DND-41 (cell line): ENCODE measurements around the gene DPP6.

ENCODE experiments used
- ATAC-seq: fragments of 200-7000 bp; cut with Tn5 transposase; 3 replicates; pipeline ENCODE4 v1.9.1; 2021; ENCODE audit warnings: low read depth; ENCODE audit not compliant: insufficient read depth
- DNase-seq: peaks from one replicate; pipeline ENCODE4 v3.0.0-alpha.2; 2020
- H2AFZ ChIP-seq: 2 replicates; pipeline ENCODE4 v1.6.0; 2012; ENCODE audit warnings: low read depth, low read length
- H3K27ac ChIP-seq: 2 replicates; pipeline ENCODE4 v1.5.1; 2012; ENCODE audit warnings: low read length, inconsistent platforms
- H3K27me3 ChIP-seq: fragments of 200-600 bp; sonication (generic); 2 replicates; pipeline ENCODE4 v1.6.0; 2012; ENCODE audit warnings: low read length, mild to moderate bottlenecking, inconsistent platforms; ENCODE audit not compliant: insufficient read depth, poor library complexity
- H3K36me3 ChIP-seq: 2 replicates; pipeline ENCODE4 v1.5.1; 2012; ENCODE audit warnings: low read length, inconsistent platforms; ENCODE audit not compliant: insufficient read depth
- H3K4me1 ChIP-seq: 2 replicates; pipeline ENCODE4 v1.5.1; 2012; ENCODE audit warnings: mild to moderate bottlenecking, low read length; ENCODE audit not compliant: insufficient read depth
- H3K4me2 ChIP-seq: 2 replicates; pipeline ENCODE4 v1.6.0; 2012; ENCODE audit warnings: mild to moderate bottlenecking, moderate library complexity, low read length, inconsistent platforms; ENCODE audit not compliant: insufficient read depth
- H3K4me3 ChIP-seq, 2 experiments: fragments of 200-600 bp in 1 of 2; shearing (Covaris generic) in 1 of 2; 2 replicates each; pipeline ENCODE4 v1.5.1; 2012 to 2016; ENCODE audit warnings: inconsistent platforms in 2 of 2, low read length in 2 of 2, mild to moderate bottlenecking in 2 of 2, low read depth in 1 of 2, moderate library complexity in 1 of 2
- H3K79me2 ChIP-seq: 2 replicates; pipeline ENCODE4 v1.6.0; 2012; ENCODE audit warnings: low read length, inconsistent platforms; ENCODE audit not compliant: insufficient read depth
- H3K9ac ChIP-seq: 2 replicates; pipeline ENCODE4 v1.6.0; 2012; ENCODE audit warnings: low read depth, mild to moderate bottlenecking, inconsistent platforms, low read length, moderate library complexity
- H3K9me3 ChIP-seq: 2 replicates; pipeline ENCODE4 v1.5.1; 2012; ENCODE audit warnings: low read length, moderate library complexity, mild to moderate bottlenecking, inconsistent platforms; ENCODE audit not compliant: insufficient read depth, severe bottlenecking
- H4K20me1 ChIP-seq: 2 replicates; pipeline ENCODE4 v1.6.0; 2012; ENCODE audit warnings: low read length; ENCODE audit not compliant: insufficient read depth
- EZH2 ChIP-seq: IDR thresholded peaks from 3 replicates; pipeline ENCODE4 v1.6.1; 2012; ENCODE audit warnings: borderline replicate concordance, low read depth, mild to moderate bottlenecking, moderate library complexity, low read length, inconsistent platforms; ENCODE audit not compliant: severe bottlenecking
- TF ChIP-seq, protein P1 (sequence below): IDR thresholded peaks from 2 replicates; pipeline ENCODE4 v1.5.1; 2012; ENCODE audit warnings: borderline replicate concordance, low read length, moderate library complexity, mild to moderate bottlenecking; ENCODE audit not compliant: poor library complexity, severe bottlenecking; ENCODE audit errors: extremely low read depth

Gene DPP6

DNA sequence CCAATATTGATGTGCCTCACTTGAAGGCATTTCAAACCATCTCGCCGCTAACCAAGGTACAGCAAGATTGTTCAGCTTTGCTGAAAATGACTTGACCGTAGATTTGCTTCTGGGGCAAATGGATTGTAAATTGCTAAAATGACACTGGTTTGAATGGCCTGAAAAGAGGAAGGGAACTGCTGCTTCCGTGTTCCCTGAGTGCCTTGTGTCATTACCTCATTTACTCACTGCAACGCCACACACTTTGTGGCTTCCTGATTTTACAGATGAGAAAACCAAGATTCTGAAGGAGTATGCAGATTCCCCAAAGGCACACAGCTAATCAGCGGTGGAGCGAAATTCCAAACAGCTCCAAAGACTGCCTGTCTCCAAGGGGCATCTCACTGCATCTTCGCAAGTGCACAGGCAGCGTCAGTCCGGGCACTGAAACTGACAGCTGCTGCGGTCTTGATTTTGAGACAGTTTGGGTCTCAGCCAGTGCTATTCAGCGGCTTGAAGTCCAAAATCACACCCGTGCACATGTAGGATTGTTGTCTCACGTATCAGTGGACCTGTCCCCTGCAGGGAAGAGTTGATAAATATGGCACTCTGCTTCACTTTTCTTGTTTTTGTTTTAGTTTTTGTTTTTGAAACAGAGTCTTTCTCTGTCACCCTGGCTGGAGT is 290.9 kb downstream of the DPP6 start:
- H3K36me3 ChIP-seq, result no peaks in the 10 kb centered on the region
- H3K9ac ChIP-seq, result no peak overlapping the region
- TF ChIP-seq EZH2, result no peak
- TF ChIP-seq, protein P1, sequence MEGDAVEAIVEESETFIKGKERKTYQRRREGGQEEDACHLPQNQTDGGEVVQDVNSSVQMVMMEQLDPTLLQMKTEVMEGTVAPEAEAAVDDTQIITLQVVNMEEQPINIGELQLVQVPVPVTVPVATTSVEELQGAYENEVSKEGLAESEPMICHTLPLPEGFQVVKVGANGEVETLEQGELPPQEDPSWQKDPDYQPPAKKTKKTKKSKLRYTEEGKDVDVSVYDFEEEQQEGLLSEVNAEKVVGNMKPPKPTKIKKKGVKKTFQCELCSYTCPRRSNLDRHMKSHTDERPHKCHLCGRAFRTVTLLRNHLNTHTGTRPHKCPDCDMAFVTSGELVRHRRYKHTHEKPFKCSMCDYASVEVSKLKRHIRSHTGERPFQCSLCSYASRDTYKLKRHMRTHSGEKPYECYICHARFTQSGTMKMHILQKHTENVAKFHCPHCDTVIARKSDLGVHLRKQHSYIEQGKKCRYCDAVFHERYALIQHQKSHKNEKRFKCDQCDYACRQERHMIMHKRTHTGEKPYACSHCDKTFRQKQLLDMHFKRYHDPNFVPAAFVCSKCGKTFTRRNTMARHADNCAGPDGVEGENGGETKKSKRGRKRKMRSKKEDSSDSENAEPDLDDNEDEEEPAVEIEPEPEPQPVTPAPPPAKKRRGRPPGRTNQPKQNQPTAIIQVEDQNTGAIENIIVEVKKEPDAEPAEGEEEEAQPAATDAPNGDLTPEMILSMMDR, result no peak
- no peak overlapping the region for H3K27ac ChIP-seq
- H3K4me2 ChIP-seq, result no peak overlapping the region
- H3K4me3 ChIP-seq, result no peak overlapping the region
- no peak for ATAC-seq
- no peaks in the 10 kb centered on the region for H4K20me1 ChIP-seq
- no peaks in the 10 kb centered on the region for H3K79me2 ChIP-seq
- no peak overlapping the region for H2AFZ ChIP-seq
- no peak for DNase-seq
- no peaks in the 10 kb centered on the region for H3K4me1 ChIP-seq
- no peaks in the 10 kb centered on the region for H3K27me3 ChIP-seq
- no peaks in the 10 kb centered on the region for H3K9me3 ChIP-seq

DNA sequence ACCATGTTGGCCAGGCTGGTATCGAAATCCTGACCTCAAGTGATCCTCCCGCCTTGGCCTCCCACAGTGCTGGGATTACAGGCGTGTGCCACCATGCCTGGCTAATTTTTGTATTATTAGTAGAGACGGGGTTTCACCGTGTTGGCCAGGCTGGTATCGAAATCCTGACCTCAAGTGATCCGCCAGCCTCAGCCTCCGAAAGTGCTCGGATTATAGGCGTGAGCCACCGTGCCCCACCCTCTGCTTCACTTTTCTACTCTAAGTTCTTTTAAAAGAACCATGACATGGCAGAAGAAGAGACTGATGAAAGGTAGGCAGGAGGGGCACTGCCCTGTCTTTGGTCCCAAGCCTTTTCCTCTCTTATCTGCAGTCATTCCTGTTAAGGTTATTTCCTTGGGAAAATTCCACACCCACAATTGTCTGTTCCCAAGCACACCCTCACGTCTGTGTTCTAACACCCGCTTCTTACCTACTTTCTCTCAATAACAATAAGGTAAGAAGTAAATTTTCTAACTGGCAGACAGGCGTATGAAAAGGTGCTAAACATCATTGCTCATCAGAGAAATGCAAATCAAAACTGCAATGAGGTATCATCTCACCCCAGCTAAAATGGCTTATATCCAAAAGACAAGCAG is 291.7 kb downstream of the DPP6 start:
- no peak for ATAC-seq
- Histone ChIP-seq H3K4me1 (no peaks in the 10 kb centered on the region), H4K20me1 (no peaks in the 10 kb centered on the region), H3K79me2 (no peaks in the 10 kb centered on the region), H3K4me3 (no peak overlapping the region), H3K27me3 (no peaks in the 10 kb centered on the region), H3K9me3 (no peaks in the 10 kb centered on the region), H3K9ac (no peak overlapping the region), H2AFZ (no peak overlapping the region), H3K4me2 (no peak overlapping the region), H3K36me3 (no peaks in the 10 kb centered on the region), H3K27ac (no peak overlapping the region)
- DNase-seq, result no peak
- no peak for TF ChIP-seq EZH2
- TF ChIP-seq, protein P1, result no peak

DNA sequence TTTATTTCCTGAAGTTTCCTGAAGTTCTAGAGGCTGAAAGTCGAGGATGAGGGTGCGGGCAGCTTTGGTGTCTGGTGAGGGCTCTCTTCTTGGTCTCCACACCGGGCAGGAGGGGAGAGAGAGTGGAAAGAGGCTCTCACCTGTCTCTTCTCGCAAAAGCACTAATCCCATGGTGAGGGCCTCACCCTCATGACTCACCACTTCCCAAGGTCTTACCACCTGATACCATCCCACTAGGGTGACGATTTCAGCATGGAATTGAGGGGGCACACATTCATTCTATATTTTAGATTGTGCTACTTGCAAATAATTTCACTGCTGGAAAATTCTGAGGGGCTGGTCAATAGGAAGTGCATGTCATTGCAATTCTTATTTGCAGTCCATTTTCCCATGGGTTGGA is 292.9 kb downstream of the DPP6 start:
- TF ChIP-seq EZH2, result no peak
- TF ChIP-seq, protein P1, result no peak
- H4K20me1 ChIP-seq, result no peaks in the 10 kb centered on the region
- no peak overlapping the region for H3K4me3 ChIP-seq
- DNase-seq (no peak), ATAC-seq (no peak)
- H3K36me3 ChIP-seq, result no peaks in the 10 kb centered on the region
- H3K27me3 ChIP-seq, result no peaks in the 10 kb centered on the region
- no peak overlapping the region for H3K4me2 ChIP-seq
- no peaks in the 10 kb centered on the region for H3K9me3 ChIP-seq
- no peak overlapping the region for H3K27ac ChIP-seq
- no peaks in the 10 kb centered on the region for H3K79me2 ChIP-seq
- no peaks in the 10 kb centered on the region for H3K4me1 ChIP-seq
- H2AFZ ChIP-seq, result no peak overlapping the region
- H3K9ac ChIP-seq, result no peak overlapping the region
